GM12865 (cell line): Measurements from ENCODE around the gene METAP2.

Experiments
- DNase-seq: peaks from one replicate; pipeline ENCODE4 v3.0.0; 2010; ENCODE audit warnings: low read depth
- H3K4me3 ChIP-seq: 2 replicates; pipeline ENCODE4 v1.5.1; 2011; ENCODE audit warnings: mild to moderate bottlenecking, low read depth, low read length, control low read depth
- CTCF ChIP-seq: IDR thresholded peaks from 2 replicates; pipeline ENCODE4 v1.5.1; 2011; ENCODE audit warnings: low read length, control low read depth, low read depth, inconsistent platforms; ENCODE audit not compliant: insufficient read depth; ENCODE audit errors: missing control alignments

METAP2 gene

GRCh38 chr12:95529693-95530225, 55.8 kb downstream of the METAP2 start:
- TF ChIP-seq CTCF: no peak
- H3K4me3 ChIP-seq: no peak overlapping the region
- no peak for DNase-seq

GRCh38 chr12:95532851-95533250, 58.9 kb downstream of the METAP2 start:
- no peak for DNase-seq
- no peak for TF ChIP-seq CTCF
- no peak overlapping the region for H3K4me3 ChIP-seq

- no peak overlapping the region for H3K4me3 ChIP-seq
- DNase-seq: no peak
- no peak for TF ChIP-seq CTCF
These were observed 60.0 kb downstream of the METAP2 start for GRCh38 chr12:95533985-95534384.

- no peak for TF ChIP-seq CTCF
- no peak overlapping the region for H3K4me3 ChIP-seq
- DNase-seq: no peak
These were observed 64.1 kb downstream of the METAP2 start for GRCh38 chr12:95538006-95538405.

- TF ChIP-seq CTCF: no peak
- no peak for DNase-seq
- H3K4me3 ChIP-seq: no peak overlapping the region
These were observed 64.7 kb downstream of the METAP2 start for GRCh38 chr12:95538656-95539055.

GRCh38 chr12:95541436-95541835, 67.5 kb downstream of the METAP2 start:
- no peak for DNase-seq
- no peak for TF ChIP-seq CTCF
- no peak overlapping the region for H3K4me3 ChIP-seq

GRCh38 chr12:95543305-95543704, 69.4 kb downstream of the METAP2 start:
- no peak for DNase-seq
- no peak overlapping the region for H3K4me3 ChIP-seq
- no peak for TF ChIP-seq CTCF
